HG02970 (cell line): ENCODE data around the gene LRRN2.
"Not testable (repeated sequence)": the region's sequence is repeated elsewhere in the genome, so short reads cannot be mapped to it uniquely, and the experiment has no call there.

ENCODE experiments used
- ATAC-seq: cut with Tn5 transposase; IDR thresholded peaks from one replicate; pipeline ENCODE4 v1.9.1; 2021; ENCODE audit warnings: mild to moderate bottlenecking, moderate library complexity, moderate number of reproducible peaks; ENCODE audit not compliant: unreplicated experiment, low FRiP score

The LRRN2 gene

DNA sequence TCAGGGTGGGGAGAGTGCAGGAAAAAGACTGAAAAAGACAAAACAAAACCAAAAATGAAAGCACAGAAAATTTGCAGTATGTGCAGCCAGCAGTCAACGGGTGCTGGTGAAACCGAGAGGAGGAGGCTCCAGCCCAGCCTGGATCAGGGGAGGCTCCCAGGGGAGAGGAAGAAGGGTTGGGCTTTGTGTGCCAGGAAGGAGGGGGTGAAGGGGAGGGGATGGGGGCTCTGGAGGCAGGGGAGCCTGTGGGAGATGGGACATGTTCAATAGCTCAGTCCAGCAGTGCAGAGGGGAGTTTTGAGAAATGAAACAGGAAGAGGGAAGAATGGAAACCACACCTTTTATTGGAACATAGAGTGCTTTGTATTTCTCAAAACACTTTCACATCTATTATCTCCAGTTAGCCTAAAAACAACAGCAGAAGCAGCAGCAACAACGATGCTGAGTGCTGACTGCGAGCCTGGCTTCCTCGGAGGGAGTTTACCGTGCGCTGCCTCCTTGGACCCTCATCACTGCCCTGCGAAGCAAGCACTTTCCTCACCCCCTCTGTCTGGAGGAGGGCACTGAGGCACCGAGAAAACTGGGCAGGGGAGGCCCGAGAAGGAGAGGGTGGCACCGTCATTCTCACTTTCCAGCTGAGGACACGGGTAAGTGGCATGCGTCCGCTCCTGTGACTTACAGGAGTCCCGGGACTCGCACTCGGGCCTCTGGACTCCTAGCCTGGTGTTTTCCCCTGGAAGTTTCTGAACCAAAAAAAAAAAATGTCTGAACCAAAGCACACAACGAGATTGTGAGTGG is 106.5 kb downstream of the LRRN2 start:
- ATAC-seq, result no peak

GRCh38 chr1:204577794-204578478 is 107.6 kb downstream of the LRRN2 start:
- ATAC-seq, result no peak

DNA sequence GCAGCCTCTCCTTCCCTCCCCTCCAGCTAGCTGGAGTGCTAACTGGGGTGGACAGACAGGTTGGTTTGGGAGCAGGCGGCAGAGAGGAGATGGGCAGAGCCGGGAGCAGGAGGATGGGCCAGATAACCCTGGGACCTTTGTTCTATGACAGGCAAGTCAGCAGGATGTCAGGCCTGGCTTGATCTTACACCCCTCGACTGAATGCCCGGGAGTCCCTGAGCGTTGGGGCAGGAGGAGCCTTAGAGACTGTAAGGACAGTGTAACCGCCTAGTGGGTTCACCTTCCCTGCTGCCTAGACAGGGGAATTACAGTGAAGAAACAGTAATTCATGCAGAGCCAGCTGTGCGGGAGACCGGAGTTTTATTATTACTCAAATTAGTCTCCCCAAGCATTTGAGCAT is 109.1 kb downstream of the LRRN2 start:
- ATAC-seq, result no peak

DNA sequence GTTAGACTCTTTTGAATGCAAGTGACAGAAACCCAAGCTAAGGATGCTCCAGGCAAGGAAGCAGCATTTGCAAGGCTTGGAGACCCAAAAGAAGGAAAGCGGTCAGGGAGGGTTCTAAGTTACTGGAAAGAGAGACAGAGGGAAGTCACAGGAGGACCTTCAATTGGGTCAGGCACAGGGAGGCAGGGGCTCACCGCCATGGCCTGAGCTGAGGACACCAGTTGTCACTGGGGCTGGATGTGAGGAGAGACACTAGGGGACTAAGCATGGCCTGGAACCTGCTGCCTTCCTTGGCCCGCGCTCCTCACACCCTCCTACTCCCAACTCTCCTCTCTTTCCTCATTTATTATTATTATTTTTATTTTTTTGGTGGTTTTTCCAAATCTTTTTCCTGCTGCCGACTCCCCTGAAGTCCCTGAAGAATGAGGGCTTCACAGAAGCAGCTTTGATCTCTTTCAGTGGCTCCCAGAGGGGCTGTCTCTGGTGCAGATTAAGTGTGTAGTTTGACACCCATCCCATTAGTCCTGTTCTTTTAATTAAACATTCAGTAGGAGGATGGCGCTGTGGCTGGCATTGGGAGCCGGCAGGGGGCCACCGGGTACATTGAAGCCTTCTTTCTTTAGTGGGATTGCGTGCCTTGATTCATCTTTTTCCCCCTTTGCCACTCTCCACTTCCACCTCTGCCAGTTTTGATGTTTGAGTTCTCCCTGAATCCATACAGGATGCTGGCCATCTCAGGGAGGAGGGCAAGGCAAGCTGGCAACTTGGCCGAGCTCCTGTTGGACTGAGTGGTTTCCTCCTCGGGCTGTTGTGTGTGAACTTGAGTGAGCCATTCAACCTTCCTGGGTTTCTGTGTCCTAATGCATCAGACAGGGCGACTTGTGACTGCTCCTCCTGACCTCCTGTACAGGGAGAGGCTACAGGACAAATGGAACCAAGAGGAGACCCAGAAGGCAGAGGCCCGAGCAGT is 110.0 kb downstream of the LRRN2 start:
- no peak for ATAC-seq

DNA sequence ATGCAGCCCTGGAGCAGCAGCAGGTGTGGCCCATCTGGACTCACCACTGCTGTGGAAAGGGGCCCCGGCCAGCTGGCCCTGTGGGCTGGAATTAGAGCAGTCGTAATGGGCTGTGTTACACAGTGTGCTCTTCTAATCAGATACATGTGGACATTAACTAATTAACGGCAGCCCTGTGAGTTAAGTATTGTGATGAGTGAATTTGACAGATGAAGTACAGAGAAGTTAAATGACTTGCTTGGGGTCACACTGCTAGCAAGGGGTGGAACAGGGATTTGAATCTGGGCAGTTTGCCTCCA is 110.7 kb downstream of the LRRN2 start:
- no peak for ATAC-seq

GRCh38 chr1:204574016-204574864 is 111.3 kb downstream of the LRRN2 start:
- no peak for ATAC-seq

- ATAC-seq, result no peak
These were observed 112.3 kb downstream of the LRRN2 start for GRCh38 chr1:204572923-204573922.

- ATAC-seq, result no peak
These were observed 113.9 kb downstream of the LRRN2 start for GRCh38 chr1:204571631-204572030.

DNA sequence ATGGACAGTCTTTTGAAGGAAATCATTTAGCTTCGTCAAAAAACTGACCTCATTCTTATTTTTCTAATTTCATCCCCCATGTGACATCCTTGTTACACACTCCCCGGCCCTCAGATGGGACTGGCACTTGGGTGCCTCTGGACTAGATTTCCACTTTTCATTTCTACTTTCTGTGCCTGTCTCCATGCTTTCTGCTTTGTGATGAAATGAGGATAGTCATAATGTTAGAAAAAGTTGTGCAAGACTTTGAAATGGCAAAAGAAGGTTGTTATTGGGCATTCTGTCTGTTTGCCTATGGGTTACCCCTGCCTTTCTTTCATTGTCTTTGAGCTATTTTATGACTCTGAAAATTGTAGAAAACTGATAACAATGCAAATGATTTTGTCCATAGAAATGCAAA is 114.4 kb downstream of the LRRN2 start:
- no peak for ATAC-seq

GRCh38 chr1:204570021-204570420 is 115.5 kb downstream of the LRRN2 start:
- not testable (repeated sequence) for ATAC-seq

DNA sequence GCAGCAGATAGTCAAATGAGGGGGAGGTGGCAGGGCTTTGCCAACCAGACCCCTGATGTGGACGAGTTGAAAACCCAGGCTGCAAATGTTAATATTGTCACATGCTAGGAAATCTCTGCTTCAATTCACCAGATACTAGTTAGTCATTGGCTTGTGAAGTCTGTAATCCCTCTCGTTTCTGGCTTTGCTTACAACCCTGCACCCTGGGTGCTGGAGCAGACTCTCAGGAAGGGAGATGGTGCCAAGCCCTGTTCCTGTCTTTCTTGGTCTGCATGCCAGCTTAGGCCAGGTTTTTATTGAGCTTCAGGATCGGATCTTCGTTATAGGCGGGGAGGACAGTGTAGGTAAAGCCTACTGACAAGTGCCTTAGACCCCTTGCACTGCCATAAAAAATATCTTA is 116.1 kb downstream of the LRRN2 start:
- ATAC-seq, result no peak

GRCh38 chr1:204568576-204569315 is 116.8 kb downstream of the LRRN2 start:
- ATAC-seq, result no peak
